GM18498 (cell line): ENCODE measurements around the gene IL19.

Experiments
- ATAC-seq: cut with Tn5 transposase; IDR thresholded peaks from one replicate; pipeline ENCODE4 v1.9.1; 2021; ENCODE audit warnings: mild to moderate bottlenecking, moderate library complexity; ENCODE audit not compliant: unreplicated experiment

The IL19 gene

DNA sequence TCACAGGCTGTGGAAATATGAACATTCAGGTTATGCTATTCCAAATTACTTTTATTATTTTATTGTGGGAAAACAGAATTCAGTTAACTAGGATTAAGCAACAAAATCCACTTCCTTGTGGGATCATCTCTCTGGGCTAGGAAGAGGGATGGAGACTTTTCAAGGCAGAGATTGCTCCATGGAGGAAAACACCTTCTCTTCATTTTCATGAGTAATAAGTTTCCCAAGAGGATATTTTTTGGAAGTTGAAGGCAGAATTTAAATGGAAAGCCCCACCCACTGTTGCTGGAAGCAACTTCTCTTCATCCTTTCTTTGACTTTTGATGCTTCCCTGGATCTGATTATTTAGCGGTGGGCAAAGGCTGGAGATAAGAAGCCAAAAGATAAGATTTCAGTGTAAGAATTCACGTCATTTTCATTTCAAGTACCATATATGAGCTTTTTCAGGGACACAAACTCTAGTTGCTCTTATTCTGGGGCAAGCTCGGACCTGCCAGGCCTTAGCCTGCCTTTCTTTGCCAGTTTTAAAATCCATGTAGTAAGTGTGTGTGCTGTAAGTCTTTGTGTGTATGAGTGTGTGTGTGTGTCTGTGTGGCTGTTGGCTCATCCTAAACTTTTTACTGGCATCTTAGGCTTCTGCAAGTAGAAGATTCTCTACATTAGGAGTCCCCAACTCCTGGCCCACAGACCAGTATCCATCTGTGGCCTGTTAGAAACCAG, 114.9 kb downstream of the IL19 start:
- ATAC-seq = no peak

GRCh38 chr1:206886831-206887230, 116.3 kb downstream of the IL19 start:
- ATAC-seq = no peak

DNA sequence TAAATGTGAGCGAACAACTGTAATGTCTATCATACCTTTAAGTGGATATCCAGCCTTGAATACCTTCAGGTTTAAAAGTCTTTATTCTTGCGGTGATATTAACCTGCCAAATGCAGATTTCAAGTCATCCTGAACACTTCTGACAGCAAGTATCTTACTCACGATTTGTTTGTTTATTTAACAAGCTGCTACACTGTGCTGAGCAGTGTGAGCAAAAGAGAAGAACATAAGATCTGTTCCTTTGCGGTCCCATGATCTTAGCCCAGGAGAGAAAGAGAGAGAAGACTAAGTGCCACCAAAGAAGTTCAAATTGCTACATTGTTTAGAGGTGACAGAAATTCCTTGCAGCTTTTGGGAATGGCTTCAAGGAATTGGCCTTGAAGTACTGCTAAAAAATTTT, 117.1 kb downstream of the IL19 start:
- ATAC-seq = no peak

- no peak for ATAC-seq
Observed at GRCh38 chr1:206890125-206891060, 119.8 kb downstream of the IL19 start.

DNA sequence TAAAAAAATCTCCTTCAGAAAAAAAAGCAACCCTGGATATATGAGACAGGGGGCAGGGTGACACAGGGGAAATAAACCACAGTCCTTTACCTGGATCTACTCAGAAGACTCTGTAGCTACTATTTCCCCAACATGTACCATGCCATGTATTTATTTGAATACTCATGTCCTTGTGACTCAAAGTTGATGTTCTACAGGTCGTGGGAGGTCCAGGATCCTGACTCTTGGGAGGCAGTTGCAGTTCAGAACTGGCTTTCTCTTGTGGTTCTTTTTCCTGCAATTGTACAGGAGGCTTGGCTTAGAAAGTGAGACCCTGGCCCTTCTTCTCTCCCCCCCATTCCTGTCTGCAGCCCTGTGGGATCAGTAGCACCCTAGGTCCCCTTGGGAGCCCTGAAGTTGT, 120.8 kb downstream of the IL19 start:
- ATAC-seq = no peak
